ENCODE measurements around the gene ASB5. TPM values are rescaled to one million over a fixed set of nuclear protein-coding genes. Genes with fewer than 3 reads are reported as not detected.
"Not testable (repeated sequence)": the region's sequence is repeated elsewhere in the genome, so short reads cannot be mapped to it uniquely, and the experiment has no call there.

Gene ASB5
- total RNA-seq = not detected

- ATAC-seq = no peak
- DNase-seq (ENCODE audit: low spot score) = no peak
Measured at GRCh38 chr4:176268963-176269362, at the start of gene ASB5. TSS of gene ASB5 (minus strand) at chr4:176269222. CDS start at chr4:176269108, 114 bp downstream.

- ATAC-seq (no peak), DNase-seq (ENCODE audit: low spot score) (no peak)
Measured at GRCh38 chr4:176313596-176314336, 44.7 kb upstream of the ASB5 start.

GRCh38 chr4:176309772-176310171, 40.8 kb upstream of the ASB5 start:
- no peak for ATAC-seq

GRCh38 chr4:176309046-176309445, 40.0 kb upstream of the ASB5 start:
- ATAC-seq (no peak), DNase-seq (ENCODE audit: low spot score) (no peak)

More at GRCh38 chr4:176309772-176310171, 40.8 kb upstream of the ASB5 start:
- DNase-seq (ENCODE audit: low spot score) = no peak

- ATAC-seq (no peak), DNase-seq (ENCODE audit: low spot score) (no peak)
Measured at GRCh38 chr4:176308441-176308840, 39.4 kb upstream of the ASB5 start.

- ATAC-seq = no peak
Measured at GRCh38 chr4:176307666-176307930, 38.6 kb upstream of the ASB5 start.

GRCh38 chr4:176306837-176307665, 38.0 kb upstream of the ASB5 start:
- no peak for ATAC-seq

More at GRCh38 chr4:176307666-176307930, 38.6 kb upstream of the ASB5 start:
- DNase-seq (ENCODE audit: low spot score) = no peak

GRCh38 chr4:176303938-176304337, 34.9 kb upstream of the ASB5 start:
- DNase-seq (ENCODE audit: low spot score) = no peak

More at GRCh38 chr4:176306837-176307665, 38.0 kb upstream of the ASB5 start:
- DNase-seq (ENCODE audit: low spot score) = no peak

GRCh38 chr4:176302283-176303275, 33.6 kb upstream of the ASB5 start:
- ATAC-seq (no peak), DNase-seq (ENCODE audit: low spot score) (no peak)

More at GRCh38 chr4:176303938-176304337, 34.9 kb upstream of the ASB5 start:
- no peak for ATAC-seq

GRCh38 chr4:176300565-176300964, 31.5 kb upstream of the ASB5 start:
- no peak for ATAC-seq
- no peak for DNase-seq (ENCODE audit: low spot score)

- DNase-seq (ENCODE audit: low spot score) (no peak), ATAC-seq (no peak)
Measured at GRCh38 chr4:176300036-176300435, 31.0 kb upstream of the ASB5 start.

GRCh38 chr4:176298664-176299063, 29.6 kb upstream of the ASB5 start:
- DNase-seq (ENCODE audit: low spot score) (no peak), ATAC-seq (no peak)

- not testable (repeated sequence) for ATAC-seq; DNase-seq (ENCODE audit: low spot score)
Measured at GRCh38 chr4:176295907-176296306, 26.9 kb upstream of the ASB5 start.

GRCh38 chr4:176293660-176294059, 24.6 kb upstream of the ASB5 start:
- DNase-seq (ENCODE audit: low spot score) = no peak
- ATAC-seq = no peak

GRCh38 chr4:176292920-176293319, 23.9 kb upstream of the ASB5 start:
- ATAC-seq = no peak
- DNase-seq (ENCODE audit: low spot score) = no peak

- no peak for DNase-seq (ENCODE audit: low spot score)
- ATAC-seq = no peak
Measured at GRCh38 chr4:176291748-176292147, 22.7 kb upstream of the ASB5 start.

- no peak for DNase-seq (ENCODE audit: low spot score)
- no peak for ATAC-seq
Measured at GRCh38 chr4:176290520-176290919, 21.5 kb upstream of the ASB5 start.

- no peak for DNase-seq (ENCODE audit: low spot score)
- no peak for ATAC-seq
Measured at GRCh38 chr4:176289561-176289960, 20.5 kb upstream of the ASB5 start.

- DNase-seq (ENCODE audit: low spot score) (no peak), ATAC-seq (no peak)
Measured at GRCh38 chr4:176288020-176288419, 19.0 kb upstream of the ASB5 start.

GRCh38 chr4:176287546-176287945, 18.5 kb upstream of the ASB5 start:
- no peak for DNase-seq (ENCODE audit: low spot score)
- ATAC-seq = no peak

GRCh38 chr4:176286728-176287127, 17.7 kb upstream of the ASB5 start:
- no peak for ATAC-seq

More at GRCh38 chr4:176286728-176287127, 17.7 kb upstream of the ASB5 start:
- no peak for DNase-seq (ENCODE audit: low spot score)
